ENCODE results near the gene KCP. TPM values are rescaled to one million over a fixed set of nuclear protein-coding genes. Genes with fewer than 3 reads are reported as not detected.

Gene KCP
- total RNA-seq, 2 experiments from 2014 or later, result 0.11 TPM; not detected in 1

- no peaks in the 10 kb centered on the region for H3K27me3 Mint-ChIP-seq
- Histone ChIP-seq H3K27me3 (ENCODE audit: control insufficient read depth in 1 of 2, insufficient read depth in 2 of 2, low read length in 2 of 2) (no peaks in the 10 kb centered on the region), H3K4me3 (ENCODE audit: low read length) (peak overlapping the region; percentile 87), H3K36me3 (ENCODE audit: insufficient read depth, low read length) (peaks cover 15% of the 10 kb centered on the region), H3K9me3 (ENCODE audit: control insufficient read depth in 1 of 2, insufficient read depth in 1 of 2, low read length in 2 of 2) (no peaks in the 10 kb centered on the region), H3K27ac (ENCODE audit: low read depth in 1 of 2, low read length in 2 of 2) (peak overlapping the region; percentile 62 to 77), H3K4me1 (ENCODE audit: insufficient read depth, low read length) (peaks cover 30% of the 10 kb centered on the region)
- ChIA-PET POLR2A (interaction anchor here (0.6 to 2.1 kb wide), 7 partner anchors 15 to 520 kb away, joined by 3 to 10 read pairs (median 4); partner anchors contain the start of genes CALU and RBM28), CTCF (interaction anchor here (0.9 to 3.8 kb wide), 3 partner anchors 18 to 355 kb away, joined by 3 to 45 read pairs (median 4); no protein-coding TSS in a partner anchor)
- DNase-seq (peak in 13 of 14 experiments; percentile 17 to 73 (median 33)), ATAC-seq (ENCODE audit: poor library complexity) (peak; percentile 39)
- H3K4me3 Mint-ChIP-seq, result peak overlapping the region; percentile 99
- TF ChIP-seq CTCF (IDR thresholded peaks at IDR 0.05), result peak; percentile 32
- H3K27ac Mint-ChIP-seq, result peak overlapping the region; percentile 81
- no peaks in the 10 kb centered on the region for H3K9me3 Mint-ChIP-seq
- H3K4me1 Mint-ChIP-seq (ENCODE audit: low read depth), result peaks cover 40% of the 10 kb centered on the region
- intact Hi-C loops (cut with DNase I, micrococcal nuclease), result loop anchor here (2.0 to 10.0 kb wide), 5 partner anchors 19 to 1211 kb away; partner anchors contain the start of genes CALU (in 1 of the 2), CCDC136 (in 1 of the 2), SND1 (in 1 of the 2) and STRIP2 (in 1 of the 2)
- peaks cover 17% of the 10 kb centered on the region for H3K36me3 Mint-ChIP-seq (ENCODE audit: low read depth)
Observed at GRCh38 chr7:128863433-128863989, 47.0 kb downstream of the KCP start.

GRCh38 chr7:128862571-128863432 is 47.7 kb downstream of the KCP start, which contains the start of gene ATP6V1F:
Gene ATP6V1F, plus strand, starts transcription at chr7:128862856. Its CDS starts 49 bp downstream, at chr7:128862905.
- no peaks in the 10 kb centered on the region for H3K27me3 Mint-ChIP-seq
- Histone ChIP-seq H3K36me3 (ENCODE audit: insufficient read depth, low read length) (peaks cover 15% of the 10 kb centered on the region), H3K27me3 (ENCODE audit: control insufficient read depth in 1 of 2, insufficient read depth in 2 of 2, low read length in 2 of 2) (no peaks in the 10 kb centered on the region), H3K27ac (ENCODE audit: low read depth in 1 of 2, low read length in 2 of 2) (peak within 1 kb of the TSS; percentile 62 to 77), H3K9me3 (ENCODE audit: control insufficient read depth in 1 of 2, insufficient read depth in 1 of 2, low read length in 2 of 2) (no peaks in the 10 kb centered on the region), H3K4me3 (ENCODE audit: low read length) (peak within 1 kb of the TSS; percentile 87), H3K4me1 (ENCODE audit: insufficient read depth, low read length) (peaks cover 27% of the 10 kb centered on the region)
- DNase-seq (peak; percentile 98 to 100 (median 99)), ATAC-seq (ENCODE audit: poor library complexity) (peak; percentile 87)
- H3K36me3 Mint-ChIP-seq (ENCODE audit: low read depth), result peaks cover 17% of the 10 kb centered on the region
- ChIA-PET POLR2A (interaction anchor here (0.6 to 2.1 kb wide), 9 partner anchors 15 to 519 kb away, joined by 3 to 10 read pairs (median 3); partner anchors contain the start of genes CALU and RBM28), CTCF (interaction anchor here (0.9 to 3.8 kb wide), 3 partner anchors 19 to 228 kb away, joined by 3 to 45 read pairs (median 4); no protein-coding TSS in a partner anchor)
- intact Hi-C loops (cut with DNase I, micrococcal nuclease), result loop anchor here (2.0 to 10.0 kb wide), 5 partner anchors 20 to 1211 kb away; partner anchors contain the start of genes CALU (in 1 of the 2), CCDC136 (in 1 of the 2), SND1 (in 1 of the 2) and STRIP2 (in 1 of the 2)
- TF ChIP-seq CTCF (IDR thresholded peaks at IDR 0.05), result no peak
- peak within 1 kb of the TSS; percentile 99 for H3K4me3 Mint-ChIP-seq
- H3K27ac Mint-ChIP-seq, result peak within 1 kb of the TSS; percentile 81
- no peaks in the 10 kb centered on the region for H3K9me3 Mint-ChIP-seq
- peaks cover 40% of the 10 kb centered on the region for H3K4me1 Mint-ChIP-seq (ENCODE audit: low read depth)

Measured in CD4-positive, alpha-beta T cell (primary cell).